Fibroblast of the aortic adventitia (primary cell): ENCODE results near the gene WNT1. TPM values are rescaled to one million over a fixed set of nuclear protein-coding genes. Genes with fewer than 3 reads are reported as not detected.

ENCODE experiments used
- DNase-seq: peaks from one replicate; pipeline ENCODE4 v3.0.0-alpha.2; 2010; ENCODE audit warnings: low read depth
- H3K4me3 ChIP-seq: 2 replicates; pipeline ENCODE4 v1.5.1; 2011; ENCODE audit warnings: low read depth, mild to moderate bottlenecking, control low read depth, low read length, moderate library complexity
- CTCF ChIP-seq: IDR thresholded peaks from 2 replicates; pipeline ENCODE4 v1.5.1; 2011; ENCODE audit warnings: mild to moderate bottlenecking, low read length, control low read depth, inconsistent platforms; ENCODE audit not compliant: insufficient read depth
- small RNA-seq: library from RNA; depleted of rRNA; stranded (forward); fragments of <200 nt; gene quantifications from one replicate; pipeline ENCODE3, GENCODE V24; 2012
- total RNA-seq: library from RNA; depleted of rRNA; stranded (reverse); fragments of >200 nt; gene quantifications from 2 replicates; pipeline ENCODE4 v1.2.3, GENCODE V29; 2012; ENCODE audit warnings: low replicate concordance

Gene WNT1
- total RNA-seq, 1 donor = not detected

GRCh38 chr12:49030714-49031572, 52.8 kb downstream of the WNT1 start:
- TF ChIP-seq CTCF = no peak
- no peak for DNase-seq
- H3K4me3 ChIP-seq = no peak overlapping the region

GRCh38 chr12:49031573-49032161, 53.5 kb downstream of the WNT1 start:
- no peak for TF ChIP-seq CTCF
- H3K4me3 ChIP-seq = no peak overlapping the region
- no peak for DNase-seq

Small RNA genes lying within 50 kb of the gene (small RNA-seq; reads per million reads assigned to genes)
- not detected for gene RNU6-940P

Other genes starting within 250 kb of the WNT1 start
- 30.3 and 31.5 TPM in 2 replicates for gene ADCY6, start 189.2 kb upstream of the WNT1 start, total RNA-seq
- gene CACNB3, start 159.8 kb upstream of the WNT1 start, total RNA-seq = 16.1 and 27.7 TPM in 2 replicates
- 54.1 and 151 TPM in 2 replicates for gene DDX23, start 126.2 kb upstream of the WNT1 start, total RNA-seq
- 0.72 TPM in 1 of 2 replicates, not detected in the other for gene RND1, start 112.5 kb upstream of the WNT1 start, total RNA-seq
- 4.8 and 23.8 TPM in 2 replicates for gene FKBP11, start 52.8 kb upstream of the WNT1 start, total RNA-seq
- gene ARF3, start 20.8 kb upstream of the WNT1 start, total RNA-seq = 39.7 and 65.3 TPM in 2 replicates
- 0.18 and 0.98 TPM in 2 replicates for gene WNT10B, start 6.6 kb upstream of the WNT1 start, total RNA-seq
- gene DDN, start 21.1 kb downstream of the WNT1 start, total RNA-seq = 0.08 and 0.09 TPM in 2 replicates
- 52.4 and 95.9 TPM in 2 replicates for gene PRKAG1, start 40.5 kb downstream of the WNT1 start, total RNA-seq
- 22.6 and 23.8 TPM in 2 replicates for gene KMT2D, start 82.5 kb downstream of the WNT1 start, total RNA-seq
- gene RHEBL1, start 91.7 kb downstream of the WNT1 start, total RNA-seq = 0.25 and 0.54 TPM in 2 replicates
- gene DHH, start 116.5 kb downstream of the WNT1 start, total RNA-seq = 0.41 TPM in 1 of 2 replicates, not detected in the other
- 20.2 and 57.3 TPM in 2 replicates for gene LMBR1L, start 132.5 kb downstream of the WNT1 start, total RNA-seq
- gene TUBA1B, start 153.1 kb downstream of the WNT1 start, total RNA-seq = 159 and 2,451 TPM in 2 replicates
- 320 and 961 TPM in 2 replicates for gene TUBA1A, start 210.8 kb downstream of the WNT1 start, total RNA-seq